Stimulated activated CD8-positive, alpha-beta memory T cell treated with anti-CD3 and anti-CD28 coated beads, Interleukin-2, amount 100 ng/mL, for 48 hours (primary cell): ENCODE results near the gene DSN1.

Experiments used
- DNase-seq, 2 donors: peaks; one replicate each; pipeline ENCODE4 v3.0.0-alpha.2; 2020; ENCODE audit warnings: low read depth in 2 of 2

Gene DSN1

GRCh38 chr20:36756496-36756895 is 17.1 kb downstream of the DSN1 start:
- no peak for DNase-seq

- DNase-seq, result no peak
Observed at GRCh38 chr20:36754656-36755222, 18.8 kb downstream of the DSN1 start.

- DNase-seq, result no peak
Observed at GRCh38 chr20:36752582-36752981, 21.0 kb downstream of the DSN1 start.

GRCh38 chr20:36745927-36746659 is 27.5 kb downstream of the DSN1 start, which contains the start of gene NDRG3:
Gene NDRG3, minus strand, starts transcription at chr20:36746090. Its CDS starts 24,355 bp downstream, at chr20:36721735.
- DNase-seq, result peak; percentile 86 to 87

GRCh38 chr20:36745234-36745926 is 28.2 kb downstream of the DSN1 start:
- DNase-seq, result peak in 1 of 2 donors; percentile 21

- no peak for DNase-seq
Observed at GRCh38 chr20:36744764-36745191, 28.8 kb downstream of the DSN1 start.

GRCh38 chr20:36744243-36744642 is 29.3 kb downstream of the DSN1 start:
- DNase-seq, result no peak

GRCh38 chr20:36742558-36742957 is 31.0 kb downstream of the DSN1 start:
- no peak for DNase-seq

GRCh38 chr20:36741072-36741471 is 32.5 kb downstream of the DSN1 start:
- no peak for DNase-seq

- no peak for DNase-seq
Observed at GRCh38 chr20:36737183-36737499, 36.4 kb downstream of the DSN1 start.

GRCh38 chr20:36736451-36737182 is 36.9 kb downstream of the DSN1 start:
- DNase-seq, result no peak

GRCh38 chr20:36732456-36732855 is 41.1 kb downstream of the DSN1 start:
- no peak for DNase-seq

- no peak for DNase-seq
Observed at GRCh38 chr20:36728986-36729385, 44.6 kb downstream of the DSN1 start.

- no peak for DNase-seq
Observed at GRCh38 chr20:36726168-36726567, 47.4 kb downstream of the DSN1 start.

GRCh38 chr20:36720510-36720909 is 53.1 kb downstream of the DSN1 start:
- DNase-seq, result no peak

GRCh38 chr20:36717657-36718056 is 55.9 kb downstream of the DSN1 start:
- DNase-seq, result no peak

GRCh38 chr20:36717021-36717420 is 56.5 kb downstream of the DSN1 start:
- DNase-seq, result no peak

- no peak for DNase-seq
Observed at GRCh38 chr20:36712775-36713174, 60.8 kb downstream of the DSN1 start.

- no peak for DNase-seq
Observed at GRCh38 chr20:36709126-36709525, 64.4 kb downstream of the DSN1 start.

- DNase-seq, result no peak
Observed at GRCh38 chr20:36703530-36703929, 70.0 kb downstream of the DSN1 start.
